RWPE2 (cell line): Measurements from ENCODE around the gene PARVB.
"Not testable (repeated sequence)": the region's sequence is repeated elsewhere in the genome, so short reads cannot be mapped to it uniquely, and the experiment has no call there.

ENCODE experiments used
- ATAC-seq: fragments of 200-7000 bp; cut with Tn5 transposase; 3 replicates; pipeline ENCODE4 v1.9.1; 2021; ENCODE audit warnings: low read depth
- DNase-seq: peaks from one replicate; pipeline ENCODE4 v3.0.0-alpha.2; 2020; ENCODE audit warnings: low spot score
- H3K27ac ChIP-seq: fragments of 450-650 bp; 2 replicates; pipeline ENCODE4 v1.5.1; 2017; ENCODE audit warnings: mild to moderate bottlenecking; ENCODE audit not compliant: poor library complexity, severe bottlenecking
- H3K27me3 ChIP-seq: fragments of 250-450 bp; sonication (Bioruptor Pico); 2 replicates; pipeline ENCODE4 v1.5.1; 2021; ENCODE audit warnings: mild to moderate bottlenecking, moderate library complexity; ENCODE audit not compliant: insufficient read depth, poor library complexity, severe bottlenecking
- H3K36me3 ChIP-seq: fragments of 250-450 bp; sonication (Bioruptor Pico); 2 replicates; pipeline ENCODE4 v1.5.1; 2020; ENCODE audit warnings: low read depth, mild to moderate bottlenecking, moderate library complexity
- H3K4me1 ChIP-seq: fragments of 250-450 bp; sonication (Bioruptor Pico); 2 replicates; pipeline ENCODE4 v1.5.1; 2021; ENCODE audit warnings: mild to moderate bottlenecking, moderate library complexity; ENCODE audit not compliant: insufficient read depth, poor library complexity, severe bottlenecking
- H3K4me3 ChIP-seq: fragments of 250-450 bp; sonication (Bioruptor Pico); 2 replicates; pipeline ENCODE4 v1.5.1; 2021; ENCODE audit warnings: mild to moderate bottlenecking, moderate library complexity; ENCODE audit not compliant: severe bottlenecking
- H3K9me3 ChIP-seq: fragments of 250-450 bp; sonication (Bioruptor Pico); 2 replicates; pipeline ENCODE4 v1.5.1; 2021; ENCODE audit warnings: mild to moderate bottlenecking, moderate library complexity; ENCODE audit not compliant: severe bottlenecking
- TF ChIP-seq, protein P1 (sequence below): fragments of 450-650 bp; IDR thresholded peaks from one replicate; pipeline ENCODE4 v1.5.1; 2017; ENCODE audit warnings: mild to moderate bottlenecking, moderate library complexity; ENCODE audit not compliant: poor library complexity, severe bottlenecking

The PARVB gene

GRCh38 chr22:44108806-44109385 is 84.8 kb downstream of the PARVB start:
- DNase-seq (no peak), ATAC-seq (no peak)
- H3K27me3 ChIP-seq, result no peaks in the 10 kb centered on the region
- no peaks in the 10 kb centered on the region for H3K9me3 ChIP-seq
- H3K4me3 ChIP-seq, result no peak overlapping the region
- no peaks in the 10 kb centered on the region for H3K4me1 ChIP-seq
- no peak overlapping the region for H3K27ac ChIP-seq
- TF ChIP-seq, protein P1, sequence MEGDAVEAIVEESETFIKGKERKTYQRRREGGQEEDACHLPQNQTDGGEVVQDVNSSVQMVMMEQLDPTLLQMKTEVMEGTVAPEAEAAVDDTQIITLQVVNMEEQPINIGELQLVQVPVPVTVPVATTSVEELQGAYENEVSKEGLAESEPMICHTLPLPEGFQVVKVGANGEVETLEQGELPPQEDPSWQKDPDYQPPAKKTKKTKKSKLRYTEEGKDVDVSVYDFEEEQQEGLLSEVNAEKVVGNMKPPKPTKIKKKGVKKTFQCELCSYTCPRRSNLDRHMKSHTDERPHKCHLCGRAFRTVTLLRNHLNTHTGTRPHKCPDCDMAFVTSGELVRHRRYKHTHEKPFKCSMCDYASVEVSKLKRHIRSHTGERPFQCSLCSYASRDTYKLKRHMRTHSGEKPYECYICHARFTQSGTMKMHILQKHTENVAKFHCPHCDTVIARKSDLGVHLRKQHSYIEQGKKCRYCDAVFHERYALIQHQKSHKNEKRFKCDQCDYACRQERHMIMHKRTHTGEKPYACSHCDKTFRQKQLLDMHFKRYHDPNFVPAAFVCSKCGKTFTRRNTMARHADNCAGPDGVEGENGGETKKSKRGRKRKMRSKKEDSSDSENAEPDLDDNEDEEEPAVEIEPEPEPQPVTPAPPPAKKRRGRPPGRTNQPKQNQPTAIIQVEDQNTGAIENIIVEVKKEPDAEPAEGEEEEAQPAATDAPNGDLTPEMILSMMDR, result no peak
- H3K36me3 ChIP-seq, result no peaks in the 10 kb centered on the region

DNA sequence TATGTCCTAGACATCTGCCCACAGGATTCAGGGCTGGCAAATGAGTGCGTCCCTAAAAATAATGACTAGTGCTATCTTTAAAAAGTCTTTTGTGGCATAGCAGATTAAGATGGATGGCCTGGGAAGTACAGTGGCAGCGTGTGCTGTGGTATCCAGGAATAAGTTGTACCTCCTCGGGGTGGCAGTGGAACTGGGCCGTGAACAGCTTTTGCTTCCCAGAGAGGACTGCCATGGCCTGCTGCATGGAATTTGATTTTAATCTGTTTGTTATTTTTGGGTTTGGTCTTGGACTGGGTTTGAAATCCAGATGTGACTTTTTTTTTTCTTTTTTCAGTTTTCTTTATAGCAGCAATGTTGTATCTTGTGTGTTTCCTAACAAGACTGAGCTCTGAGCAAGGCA is 85.3 kb downstream of the PARVB start:
- TF ChIP-seq, protein P1, result no peak

DNA sequence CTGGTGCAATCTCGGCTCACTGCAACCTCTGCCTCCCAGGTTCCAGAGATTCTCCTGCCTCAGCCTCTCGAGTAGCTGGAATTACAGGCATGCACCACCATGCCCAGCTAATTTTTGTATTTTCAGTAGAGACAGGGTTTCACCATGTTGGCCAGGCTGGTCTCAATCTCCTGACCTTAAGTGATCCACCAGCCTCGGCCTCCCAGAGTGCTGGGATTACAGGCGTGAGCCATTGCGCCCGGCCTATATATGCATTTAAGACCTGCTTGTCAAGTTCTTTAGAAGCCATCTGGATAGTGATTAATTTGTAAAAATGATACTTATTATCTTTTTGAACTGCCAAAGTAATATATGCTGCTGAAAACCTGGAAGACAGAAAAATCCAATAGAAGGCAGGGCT is 86.6 kb downstream of the PARVB start:
- H3K4me3 ChIP-seq, H3K9me3 ChIP-seq, H3K27me3 ChIP-seq, H3K4me1 ChIP-seq, DNase-seq, H3K27ac ChIP-seq, H3K36me3 ChIP-seq, ATAC-seq: not testable (repeated sequence)

More for the DNA sequence above, 85.3 kb downstream of the PARVB start:
- ATAC-seq (no peak), DNase-seq (no peak)
- Histone ChIP-seq H3K4me1 (no peaks in the 10 kb centered on the region), H3K4me3 (no peak overlapping the region), H3K9me3 (no peaks in the 10 kb centered on the region), H3K27me3 (no peaks in the 10 kb centered on the region), H3K27ac (no peak overlapping the region), H3K36me3 (no peaks in the 10 kb centered on the region)

- no peaks in the 10 kb centered on the region for H3K4me1 ChIP-seq
Observed at GRCh38 chr22:44111562-44112155, 87.6 kb downstream of the PARVB start.

GRCh38 chr22:44112191-44112590 is 88.1 kb downstream of the PARVB start:
- no peaks in the 10 kb centered on the region for H3K4me1 ChIP-seq
- H3K9me3 ChIP-seq, result no peaks in the 10 kb centered on the region
- H3K4me3 ChIP-seq, result no peak overlapping the region
- no peaks in the 10 kb centered on the region for H3K36me3 ChIP-seq
- no peak for ATAC-seq
- H3K27me3 ChIP-seq, result no peaks in the 10 kb centered on the region
- DNase-seq, result no peak
- no peak overlapping the region for H3K27ac ChIP-seq
- TF ChIP-seq, protein P1, result no peak

More at GRCh38 chr22:44111562-44112155, 87.6 kb downstream of the PARVB start:
- no peak overlapping the region for H3K4me3 ChIP-seq
- H3K27me3 ChIP-seq, result no peaks in the 10 kb centered on the region
- no peaks in the 10 kb centered on the region for H3K36me3 ChIP-seq
- TF ChIP-seq, protein P1, result no peak
- H3K9me3 ChIP-seq, result no peaks in the 10 kb centered on the region
- DNase-seq, result no peak
- no peak overlapping the region for H3K27ac ChIP-seq
- no peak for ATAC-seq
